Vagina (tissue), 2 donors: ENCODE data around the gene TARS2.

Experiments used
- CTCF ChIP-seq, 3 experiments: fragments of 450-650 bp in 2 of 3; fragments of 200-600 bp in 1 of 3; sonication (generic) in 1 of 3; IDR thresholded peaks; one replicate each; pipeline ENCODE4 v1.5.1; 2017 to 2019; ENCODE audit warnings: antibody characterized with exemption in 3 of 3, mild to moderate bottlenecking in 2 of 3, moderate library complexity in 2 of 3
- POLR2A ChIP-seq, 2 donors: fragments of 450-650 bp; IDR thresholded peaks; one replicate each; pipeline ENCODE4 v1.6.1; 2017; ENCODE audit warnings: antibody characterized with exemption in 2 of 2, mild to moderate bottlenecking in 2 of 2, moderate library complexity in 2 of 2

DNA sequence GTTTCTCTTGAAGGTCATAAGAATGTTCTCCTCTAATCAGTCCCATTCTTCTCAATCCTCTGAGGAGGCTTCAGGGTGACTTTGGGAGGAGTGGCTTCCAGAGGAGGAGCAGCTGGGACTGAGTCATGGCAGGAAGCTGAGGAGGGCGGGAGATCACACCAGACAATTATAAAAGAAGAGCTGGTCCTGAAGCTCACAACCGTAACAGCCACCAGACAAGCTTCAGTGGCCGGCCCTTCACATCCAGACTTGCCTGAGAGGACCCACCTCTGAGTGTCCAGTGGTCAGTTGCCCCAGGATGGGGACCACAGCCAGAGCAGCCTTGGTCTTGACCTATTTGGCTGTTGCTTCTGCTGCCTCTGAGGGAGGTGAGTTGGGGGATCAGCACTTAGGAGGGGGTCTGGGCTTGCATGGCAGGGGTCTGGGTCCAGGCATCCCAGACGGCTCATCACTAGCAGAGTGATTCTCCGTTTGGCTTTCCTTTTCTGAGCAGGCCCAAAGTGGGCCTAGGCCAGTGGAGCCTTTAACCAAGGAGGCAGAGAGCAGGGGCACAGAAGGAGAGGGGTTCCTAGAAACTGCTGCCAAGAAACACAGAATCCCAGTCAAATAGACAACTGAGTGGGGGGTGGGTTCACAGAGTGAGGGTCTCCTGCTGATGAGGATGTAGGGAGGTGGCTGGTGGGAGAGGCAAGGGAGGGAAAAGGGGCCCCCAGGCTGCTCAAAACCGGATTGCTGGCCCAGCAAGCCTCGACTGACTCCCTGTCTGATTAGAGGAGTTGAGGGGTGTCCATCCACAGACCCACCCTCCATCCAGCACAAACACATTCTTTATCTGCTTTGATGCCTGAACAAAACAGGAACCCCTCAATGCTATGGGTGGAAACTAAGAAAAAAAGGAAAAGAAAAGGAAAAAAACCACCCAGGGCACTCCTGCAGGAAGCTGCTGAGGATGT, 21.0 kb downstream of the TARS2 start, which contains the start of gene ECM1:
- TF ChIP-seq CTCF (IDR thresholded peaks at IDR 0.05), result no peak
- peak in 1 of 2 donors; percentile 57 for TF ChIP-seq POLR2A (IDR thresholded peaks at IDR 0.05)
